Common myeloid progenitor, CD34-positive (primary cell): ENCODE measurements around the gene TBC1D22B.
"Not testable (repeated sequence)": the region's sequence is repeated elsewhere in the genome, so short reads cannot be mapped to it uniquely, and the experiment has no call there.

Experiments used
- CTCF ChIA-PET: fragments of 350-600 bp; sonication (Branson Sonifier 250); formaldehyde crosslinking; loops from one replicate; lab custom pipeline; 2021; ENCODE audit warnings: antibody characterized with exemption; lab: Charles Lee
- POLR2A ChIA-PET: fragments of 350-600 bp; sonication (Branson Sonifier 250); formaldehyde crosslinking; loops from one replicate; lab custom pipeline; 2021; ENCODE audit warnings: antibody characterized with exemption; lab: Charles Lee
- DNase-seq, 3 donors: peaks; one replicate each; pipeline versions ENCODE4 v3.0.0 to v3.0.0-alpha.2; 2013
- H3K27ac ChIP-seq, 2 experiments: 1 replicate in 1 of 2; 2 replicates in 1 of 2; pipeline ENCODE4 v1.7.0; 2013; ENCODE audit warnings: inconsistent platforms in 2 of 2, low read length in 2 of 2, mild to moderate bottlenecking in 2 of 2, low read depth in 1 of 2, moderate library complexity in 1 of 2; ENCODE audit not compliant: severe bottlenecking in 2 of 2, insufficient read depth in 1 of 2, poor library complexity in 1 of 2
- H3K27me3 ChIP-seq, 5 experiments: replicated peaks in 2 of 5; 1 replicate in 3 of 5; 2 replicates in 2 of 5; pipeline versions ENCODE4 v1.6.1 to v1.7.0; 2013; ENCODE audit warnings: low read length in 4 of 5, mild to moderate bottlenecking in 2 of 5, moderate library complexity in 2 of 5, inconsistent platforms in 1 of 5; ENCODE audit not compliant: insufficient read depth in 5 of 5, control insufficient read depth in 4 of 5
- H3K36me3 ChIP-seq, 4 experiments: 1 replicate in 2 of 4; 2 replicates in 2 of 4; pipeline versions ENCODE4 v1.6.1 to v1.7.0; 2013; ENCODE audit warnings: low read length in 3 of 4, control low read depth in 1 of 4, mild to moderate bottlenecking in 1 of 4; ENCODE audit not compliant: control insufficient read depth in 4 of 4, insufficient read depth in 4 of 4
- H3K4me1 ChIP-seq, 4 experiments: 1 replicate in 3 of 4; 2 replicates in 1 of 4; pipeline versions ENCODE4 v1.6.1 to v1.7.1; 2013; ENCODE audit warnings: low read length in 3 of 4, mild to moderate bottlenecking in 3 of 4, control low read depth in 1 of 4, inconsistent platforms in 1 of 4, moderate library complexity in 1 of 4; ENCODE audit not compliant: control insufficient read depth in 4 of 4, insufficient read depth in 4 of 4; ENCODE audit errors: control extremely low read depth in 1 of 4
- H3K4me3 ChIP-seq, 7 experiments: 1 replicate in 4 of 7; 2 replicates in 3 of 7; pipeline versions ENCODE4 v1.5.1 to v1.7.0; 2013; ENCODE audit warnings: mild to moderate bottlenecking in 7 of 7, low read length in 6 of 7, moderate library complexity in 6 of 7, inconsistent platforms in 2 of 7, low read depth in 2 of 7, control low read depth in 1 of 7; ENCODE audit not compliant: insufficient read depth in 4 of 7, control insufficient read depth in 1 of 7; ENCODE audit errors: extremely low read depth in 1 of 7
- H3K9me3 ChIP-seq, 5 experiments: 1 replicate in 4 of 5; 2 replicates in 1 of 5; pipeline versions ENCODE4 v1.6.1 to v1.7.1; 2013; ENCODE audit warnings: low read length in 4 of 5, mild to moderate bottlenecking in 2 of 5, inconsistent platforms in 1 of 5, low read depth in 1 of 5, moderate library complexity in 1 of 5; ENCODE audit not compliant: control insufficient read depth in 4 of 5, insufficient read depth in 2 of 5; ENCODE audit errors: control extremely low read depth in 1 of 5
- WGBS: methylation state at CpG from one replicate; pipeline ENCODE4 v1.1.5; 2013; ENCODE audit not compliant: insufficient coverage; 5-methylcytosine and 5-hydroxymethylcytosine counted together

TBC1D22B gene

GRCh38 chr6:37305841-37306425 lies 48.4 kb downstream of the TBC1D22B start:
- H3K27ac ChIP-seq = no peak overlapping the region
- WGBS = 89% methylated on average over 4 of the region's 4 CpGs
- DNase-seq = no peak
- peaks cover 5 to 30% (median 21%) of the 10 kb centered on the region in 4 experiments for H3K36me3 ChIP-seq
- no peak overlapping the region for H3K4me3 ChIP-seq
- POLR2A ChIA-PET = no interaction called here
- CTCF ChIA-PET = interaction anchor here (1.0 to 6.8 kb wide), 6 partner anchors 9 to 26 kb away, joined by 3 to 91 read pairs (median 8); no protein-coding TSS in a partner anchor
- no peaks in the 10 kb centered on the region for H3K27me3 ChIP-seq
- no peaks in the 10 kb centered on the region for H3K9me3 ChIP-seq
- peaks cover 0 to 16% (median 2%) of the 10 kb centered on the region in 4 experiments for H3K4me1 ChIP-seq

DNA sequence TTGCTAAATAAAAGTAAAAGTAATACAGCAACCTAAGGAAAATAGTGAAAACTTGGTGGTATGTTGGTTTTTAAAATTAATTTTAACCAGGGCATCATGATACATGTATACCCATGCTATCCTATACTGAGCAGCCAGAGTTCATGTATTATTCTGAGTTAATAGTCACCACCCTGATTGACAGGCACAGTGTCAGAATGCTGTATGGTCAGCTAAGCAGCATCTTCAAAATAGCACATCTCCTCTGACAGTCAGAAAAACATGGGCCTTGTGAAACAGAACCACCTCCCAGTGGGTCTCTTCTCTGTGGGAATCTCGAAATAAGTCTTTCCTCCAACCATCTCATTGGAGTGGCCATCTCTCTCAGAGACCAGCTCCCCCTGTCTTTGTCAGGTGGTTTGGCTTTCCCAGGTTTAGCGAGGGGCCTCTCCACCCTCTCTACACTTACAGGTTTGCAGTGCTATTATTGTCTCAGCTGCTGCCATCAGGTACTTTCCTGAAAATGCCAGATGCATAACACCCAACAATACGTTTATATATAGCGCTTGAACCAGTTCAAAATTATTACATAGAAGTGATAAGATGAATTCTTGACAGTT lies 49.2 kb downstream of the TBC1D22B start:
- no peak overlapping the region for H3K27ac ChIP-seq
- no peaks in the 10 kb centered on the region for H3K9me3 ChIP-seq
- H3K27me3 ChIP-seq = no peaks in the 10 kb centered on the region
- peaks cover 0 to 22% (median 6%) of the 10 kb centered on the region in 4 experiments for H3K4me1 ChIP-seq
- ChIA-PET POLR2A (no interaction called here), CTCF (interaction anchor here (1.0 to 6.8 kb wide), 6 partner anchors 8 to 27 kb away, joined by 3 to 91 read pairs (median 8); no protein-coding TSS in a partner anchor)
- no peak overlapping the region for H3K4me3 ChIP-seq
- 100% methylated on average over 2 of the region's 4 CpGs for WGBS
- no peak for DNase-seq
- H3K36me3 ChIP-seq = peaks cover 5 to 27% (median 21%) of the 10 kb centered on the region in 4 experiments

DNA sequence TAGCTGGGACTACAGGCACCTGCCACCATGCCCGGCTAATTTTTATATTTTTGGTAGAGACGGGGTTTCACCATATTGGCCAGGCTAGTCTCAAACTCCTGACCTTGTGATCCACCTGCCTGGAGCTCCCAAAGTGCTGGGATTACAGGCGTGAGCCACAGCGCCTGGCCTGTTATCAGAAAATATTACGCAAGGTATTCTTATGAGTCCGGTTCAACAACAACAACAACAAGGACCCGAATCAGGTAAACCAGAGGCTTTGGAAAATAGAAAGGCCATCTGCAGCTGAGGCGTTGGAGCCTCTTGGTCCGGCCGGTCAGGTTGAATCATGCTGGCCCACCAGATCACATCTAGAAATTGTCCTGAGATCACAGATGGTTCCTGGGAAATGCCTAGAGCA lies 49.9 kb downstream of the TBC1D22B start:
- H3K27me3 ChIP-seq, DNase-seq, H3K4me3 ChIP-seq, POLR2A ChIA-PET, H3K9me3 ChIP-seq, H3K27ac ChIP-seq: not testable (repeated sequence)
- Histone ChIP-seq H3K36me3 (peaks cover 5 to 23% (median 19%) of the 10 kb centered on the region in 4 experiments), H3K4me1 (peaks cover 0 to 21% (median 7%) of the 10 kb centered on the region in 4 experiments)
- WGBS = 99% methylated on average over 10 of the region's 10 CpGs
- CTCF ChIA-PET = interaction anchor here (1.5 to 6.8 kb wide), 3 partner anchors 7 to 17 kb away, joined by 3 to 91 read pairs (median 10); no protein-coding TSS in a partner anchor

- Histone ChIP-seq H3K4me3 (no peak overlapping the region), H3K4me1 (peaks cover 0 to 13% (median 8%) of the 10 kb centered on the region in 4 experiments), H3K36me3 (peaks cover 2 to 22% (median 17%) of the 10 kb centered on the region in 4 experiments), H3K9me3 (no peaks in the 10 kb centered on the region), H3K27ac (no peak overlapping the region), H3K27me3 (no peaks in the 10 kb centered on the region)
- POLR2A ChIA-PET = no interaction called here
- WGBS = 92% methylated on average over 4 of the region's 5 CpGs
- CTCF ChIA-PET = interaction anchor here (0.9 to 1.5 kb wide), 2 partner anchors 8 to 16 kb away, joined by 3 read pairs; no protein-coding TSS in a partner anchor
- peak in 1 of 3 donors; percentile 12 for DNase-seq
These were observed 50.7 kb downstream of the TBC1D22B start for GRCh38 chr6:37308069-37308815.

GRCh38 chr6:37309046-37309445 lies 51.5 kb downstream of the TBC1D22B start:
- Histone ChIP-seq H3K36me3 (peaks cover 0 to 27% (median 18%) of the 10 kb centered on the region in 4 experiments), H3K4me3 (no peak overlapping the region), H3K9me3 (no peaks in the 10 kb centered on the region), H3K27ac (no peak overlapping the region), H3K27me3 (no peaks in the 10 kb centered on the region), H3K4me1 (peaks cover 0 to 18% (median 13%) of the 10 kb centered on the region in 4 experiments)
- POLR2A ChIA-PET = no interaction called here
- CTCF ChIA-PET = interaction anchor here (0.9 to 1.5 kb wide), 3 partner anchors 9 to 164 kb away, joined by 3 to 4 read pairs (median 3); no protein-coding TSS in a partner anchor
- 100% methylated on average over 1 of the region's 1 CpG for WGBS
- no peak for DNase-seq

DNA sequence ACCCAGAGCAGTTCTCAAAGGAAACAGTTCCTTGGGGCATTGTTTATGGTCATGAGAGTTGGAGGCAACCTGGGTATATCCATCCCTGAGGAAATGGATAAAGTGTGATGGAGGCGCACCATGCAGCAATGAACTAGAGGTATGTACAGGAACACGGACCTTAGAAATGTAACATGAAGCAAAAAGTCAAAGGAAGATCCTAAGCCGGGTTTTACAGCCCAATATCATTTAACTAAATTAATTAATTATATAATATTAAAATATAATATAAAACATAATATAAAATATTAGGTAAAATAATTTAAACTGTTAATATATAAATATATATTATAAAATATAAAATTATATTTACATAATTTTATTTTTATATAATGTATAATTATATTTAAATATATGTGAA lies 52.1 kb downstream of the TBC1D22B start:
- H3K36me3 ChIP-seq = peaks cover 0 to 29% (median 18%) of the 10 kb centered on the region in 4 experiments
- H3K4me3 ChIP-seq = no peak overlapping the region
- no peaks in the 10 kb centered on the region for H3K27me3 ChIP-seq
- ChIA-PET POLR2A (no interaction called here), CTCF (interaction anchor here (0.9 to 1.0 kb wide), 3 partner anchors 11 to 292 kb away, joined by 3 to 4 read pairs (median 4); no protein-coding TSS in a partner anchor)
- no CpG with 5 or more reads among the region's 3 CpGs for WGBS
- no peaks in the 10 kb centered on the region for H3K9me3 ChIP-seq
- DNase-seq = no peak
- peaks cover 4 to 24% (median 19%) of the 10 kb centered on the region in 4 experiments for H3K4me1 ChIP-seq
- no peak overlapping the region for H3K27ac ChIP-seq
